ENCODE measurements around the gene GARIN5A.

GARIN5A gene

DNA sequence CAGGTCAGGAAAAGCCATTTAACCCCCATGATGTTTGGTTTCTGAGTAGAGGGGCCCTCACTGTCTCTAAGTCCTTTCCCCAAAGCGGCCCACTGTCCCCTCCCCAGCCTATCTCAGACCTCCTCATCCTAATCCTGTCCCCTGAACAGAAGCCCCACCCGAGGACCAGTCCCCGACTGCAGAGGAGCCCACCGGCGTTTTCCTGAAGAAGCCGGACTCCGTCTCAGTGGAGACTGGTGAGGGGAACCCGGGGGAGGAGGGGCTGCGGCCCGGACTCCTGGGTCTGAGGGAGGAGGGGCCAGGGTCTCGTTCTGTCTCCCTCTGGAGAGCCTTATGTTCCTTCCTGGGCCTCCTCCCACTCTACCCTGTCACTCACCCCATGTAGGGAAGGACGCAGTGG lies 41.0 kb downstream of the GARIN5A start:
- no peak for DNase-seq (ENCODE audit: low read depth in 1 of 2, low spot score in 1 of 2)

GRCh38 chr19:50435221-50435620 lies 41.4 kb downstream of the GARIN5A start:
- no peak for DNase-seq (ENCODE audit: low read depth in 1 of 2, low spot score in 1 of 2)

DNA sequence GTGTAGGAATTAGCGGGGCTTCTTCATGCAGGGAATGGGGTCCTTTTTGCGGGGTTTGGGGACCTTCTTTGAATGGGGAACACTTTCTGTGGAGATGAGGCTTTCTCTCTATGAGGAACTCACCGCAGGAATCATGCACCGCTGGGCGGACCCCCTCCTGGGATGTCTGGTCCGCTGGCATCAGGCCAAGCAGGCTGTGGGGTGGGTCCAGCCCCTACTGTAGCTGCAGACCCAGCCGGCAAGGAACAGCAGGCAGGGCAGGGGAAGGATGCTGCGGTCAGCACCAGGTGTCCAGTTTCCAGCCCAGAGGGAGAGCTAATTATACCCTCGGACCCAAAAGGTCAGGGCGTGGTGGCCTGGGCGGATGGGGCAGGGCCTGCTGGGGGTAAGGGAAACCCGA lies 42.1 kb downstream of the GARIN5A start:
- DNase-seq (ENCODE audit: low read depth in 1 of 2, low spot score in 1 of 2): no peak

GRCh38 chr19:50433201-50434180 lies 43.2 kb downstream of the GARIN5A start:
- no peak for DNase-seq (ENCODE audit: low read depth in 1 of 2, low spot score in 1 of 2)

DNA sequence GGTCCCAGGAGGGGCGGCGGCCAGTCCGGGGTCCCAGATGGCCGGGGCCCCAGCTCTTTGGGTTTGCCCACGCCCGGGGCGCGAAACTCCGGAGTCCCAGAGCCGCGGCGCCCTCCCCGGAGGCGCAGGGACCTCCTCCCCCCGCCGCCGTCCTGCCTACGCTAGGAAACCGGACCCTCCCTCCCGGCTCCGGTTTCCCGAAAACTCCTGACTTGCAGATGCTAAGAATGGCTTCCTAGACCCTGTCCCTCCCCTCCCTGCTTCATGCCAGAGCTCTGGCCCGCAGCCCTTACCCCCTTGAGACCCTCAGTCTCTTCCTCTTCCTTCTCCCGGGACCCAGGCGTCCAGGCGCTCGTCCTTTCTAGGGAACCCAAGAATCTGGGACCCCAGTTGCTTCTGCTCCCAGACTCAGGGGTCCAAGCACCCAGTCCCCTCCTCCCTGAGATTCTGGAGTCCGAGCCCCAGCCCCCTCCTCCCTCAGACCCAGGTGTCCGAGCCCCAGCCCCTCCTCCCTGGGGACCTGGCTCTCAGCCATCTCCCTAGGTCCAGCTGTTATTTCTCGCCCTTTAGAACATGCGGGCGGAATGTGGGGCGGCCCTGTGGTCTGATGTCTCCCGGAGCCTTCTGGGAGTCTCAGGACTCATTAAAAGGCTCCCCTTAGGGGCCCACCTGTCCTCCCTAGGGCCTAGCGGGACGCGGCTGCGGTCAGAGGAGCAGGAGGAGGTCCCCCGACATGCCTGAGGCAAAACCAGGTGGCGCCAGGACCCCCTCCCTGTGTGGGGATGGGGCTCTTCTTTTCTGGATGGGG lies 44.2 kb downstream of the GARIN5A start, which contains the start of gene MYBPC2:
MYBPC2 (plus strand) TSS at position 672 of the 808 bp plus-strand sequence; CDS start at position 734, 62 bp downstream.
- DNase-seq (ENCODE audit: low read depth in 1 of 2, low spot score in 1 of 2): no peak

- DNase-seq (ENCODE audit: low read depth in 1 of 2, low spot score in 1 of 2): peak; percentile 78 to 84
These were observed 45.1 kb downstream of the GARIN5A start for GRCh38 chr19:50431343-50432220.

DNA sequence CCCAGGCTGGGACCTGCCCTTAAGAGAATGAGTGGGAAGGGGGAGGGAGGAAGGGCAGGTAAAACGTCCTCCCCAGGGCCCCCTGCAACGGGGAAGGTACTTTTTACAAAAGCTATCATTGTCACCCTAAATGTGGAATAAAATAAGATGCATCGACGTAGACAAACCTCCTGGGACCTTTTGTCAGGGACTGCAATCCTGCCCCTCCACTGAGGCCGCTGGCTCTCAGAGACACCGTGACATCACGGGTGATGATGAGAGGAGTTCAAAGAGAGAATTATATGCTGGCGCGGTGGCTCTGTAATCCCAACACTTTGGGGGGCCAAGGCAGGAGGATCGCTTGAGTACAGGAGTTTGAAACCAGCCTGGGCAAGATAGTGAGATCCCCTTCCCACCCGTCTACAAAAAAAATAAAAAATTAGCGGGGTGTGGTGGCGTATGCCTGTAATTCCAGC lies 45.7 kb downstream of the GARIN5A start:
- DNase-seq (ENCODE audit: low read depth in 1 of 2, low spot score in 1 of 2): no peak

DNA sequence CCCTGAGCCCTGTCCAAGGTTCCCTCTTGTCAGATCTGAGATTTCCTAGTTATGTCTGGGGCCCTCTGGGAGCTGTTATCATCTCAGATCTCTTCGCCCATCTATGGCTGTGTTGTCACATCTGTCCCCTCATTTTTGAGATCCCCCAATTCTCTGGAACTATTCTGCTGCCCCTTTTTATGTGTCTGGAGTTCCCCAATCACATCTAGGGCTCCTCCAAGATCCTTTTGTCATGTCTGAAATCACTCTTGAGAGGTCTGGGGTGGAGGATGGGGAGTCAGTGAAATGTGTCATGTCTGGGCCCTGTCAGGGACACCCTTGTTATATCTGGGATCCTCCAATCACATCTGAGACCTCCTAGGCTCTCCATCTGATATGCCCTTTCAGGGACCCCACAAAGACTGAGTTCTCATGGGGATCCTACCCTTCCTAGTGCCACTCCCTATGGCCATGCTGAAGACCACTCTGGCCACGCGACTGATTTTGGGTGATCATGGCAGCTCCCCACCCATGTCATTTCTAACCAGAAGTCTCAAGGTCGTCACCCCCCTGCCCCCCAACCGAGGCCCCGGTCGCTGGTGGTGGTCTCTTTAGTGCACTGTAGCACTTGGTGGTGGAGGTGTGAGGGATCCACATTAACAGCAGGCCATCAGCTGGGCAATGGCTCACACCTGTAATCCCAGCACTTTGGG lies 47.7 kb downstream of the GARIN5A start:
- DNase-seq (ENCODE audit: low read depth in 1 of 2, low spot score in 1 of 2): no peak

DNA sequence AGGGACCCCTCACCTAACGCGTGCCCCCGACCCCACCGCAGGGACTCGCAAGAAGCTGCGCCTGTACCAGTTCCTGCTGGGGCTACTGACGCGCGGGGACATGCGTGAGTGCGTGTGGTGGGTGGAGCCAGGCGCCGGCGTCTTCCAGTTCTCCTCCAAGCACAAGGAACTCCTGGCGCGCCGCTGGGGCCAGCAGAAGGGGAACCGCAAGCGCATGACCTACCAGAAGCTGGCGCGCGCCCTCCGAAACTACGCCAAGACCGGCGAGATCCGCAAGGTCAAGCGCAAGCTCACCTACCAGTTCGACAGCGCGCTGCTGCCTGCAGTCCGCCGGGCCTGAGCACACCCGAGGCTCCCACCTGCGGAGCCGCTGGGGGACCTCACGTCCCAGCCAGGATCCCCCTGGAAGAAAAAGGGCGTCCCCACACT lies 48.6 kb downstream of the GARIN5A start:
- DNase-seq (ENCODE audit: low read depth in 1 of 2, low spot score in 1 of 2): no peak

DNA sequence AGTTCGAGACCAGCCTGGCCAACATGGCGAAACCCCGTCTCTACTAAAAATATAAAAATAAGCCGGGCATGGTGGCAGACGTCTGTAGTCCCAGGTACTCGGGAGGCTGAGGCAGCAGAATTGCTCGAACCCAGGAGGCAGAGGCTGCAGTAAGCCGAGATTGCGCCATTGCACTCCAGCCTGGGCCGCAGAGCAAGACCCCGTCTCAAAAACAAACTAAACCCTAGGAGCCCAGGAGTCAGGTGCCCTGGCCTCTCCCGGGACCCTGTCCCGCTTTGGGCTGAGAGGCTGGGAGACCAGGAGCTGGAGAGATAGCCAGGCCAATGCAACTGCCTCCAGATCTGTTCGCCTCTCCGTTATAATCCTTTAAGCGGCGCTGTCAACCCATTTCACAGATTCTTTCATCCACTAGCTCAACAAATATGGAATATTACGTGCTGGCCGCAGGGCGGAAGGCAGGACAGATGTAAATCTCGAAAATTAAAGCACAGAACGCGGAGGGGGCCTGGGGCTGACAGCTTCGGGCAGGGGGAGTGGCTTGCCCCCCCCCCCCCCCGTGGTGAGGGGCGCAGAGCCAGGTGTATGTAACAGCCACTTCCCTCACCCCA lies 49.2 kb downstream of the GARIN5A start:
- no peak for DNase-seq (ENCODE audit: low read depth in 1 of 2, low spot score in 1 of 2)

- DNase-seq (ENCODE audit: low read depth in 1 of 2, low spot score in 1 of 2): no peak
These were observed 51.1 kb downstream of the GARIN5A start for GRCh38 chr19:50425581-50425980.

GRCh38 chr19:50423279-50424113 lies 53.2 kb downstream of the GARIN5A start:
- no peak for DNase-seq (ENCODE audit: low read depth in 1 of 2, low spot score in 1 of 2)

DNA sequence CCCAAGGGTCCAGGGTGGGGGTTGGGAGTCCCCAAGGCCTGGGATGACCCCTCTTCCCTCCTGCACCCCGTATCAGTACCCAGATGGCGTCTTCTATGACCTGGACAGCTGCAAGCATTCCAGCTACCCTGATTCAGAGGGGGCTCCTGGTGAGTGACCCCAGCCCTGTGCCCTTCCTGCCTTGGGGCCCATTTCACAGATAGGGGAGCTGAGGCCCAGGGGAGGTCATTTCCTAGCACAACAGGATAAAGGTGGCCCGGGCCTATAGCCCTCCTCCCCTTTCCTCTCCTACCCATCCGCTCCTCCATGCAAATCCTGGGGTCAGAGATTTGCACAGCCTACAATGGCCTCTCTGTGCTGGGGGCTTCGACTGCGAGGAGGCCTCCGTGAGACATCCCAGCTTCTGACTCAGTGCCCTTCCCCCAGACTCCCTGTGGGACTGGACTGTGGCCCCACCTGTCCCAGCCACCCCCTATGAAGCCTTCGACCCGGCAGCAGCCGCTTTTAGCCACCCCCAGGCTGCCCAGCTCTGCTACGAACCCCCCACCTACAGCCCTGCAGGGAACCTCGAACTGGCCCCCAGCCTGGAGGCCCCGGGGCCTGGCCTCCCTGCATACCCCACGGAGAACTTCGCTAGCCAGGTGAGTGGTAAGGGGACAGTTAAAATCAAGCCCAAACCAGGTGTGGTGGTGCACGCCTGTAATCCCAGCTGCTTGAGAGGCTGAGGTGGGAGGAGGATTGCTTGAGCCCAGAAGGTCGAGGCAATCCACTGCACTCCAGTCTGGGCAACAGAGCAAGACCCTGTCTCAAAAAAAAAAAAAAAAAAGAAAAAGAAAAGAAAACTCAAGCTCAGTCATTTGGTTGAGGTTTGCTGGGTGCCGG lies 54.0 kb downstream of the GARIN5A start:
- DNase-seq (ENCODE audit: low read depth in 1 of 2, low spot score in 1 of 2): no peak

GRCh38 chr19:50420808-50421207 lies 55.8 kb downstream of the GARIN5A start:
- DNase-seq (ENCODE audit: low read depth in 1 of 2, low spot score in 1 of 2): no peak

- no peak for DNase-seq (ENCODE audit: low read depth in 1 of 2, low spot score in 1 of 2)
These were observed 56.5 kb downstream of the GARIN5A start for GRCh38 chr19:50420127-50420526.

DNA sequence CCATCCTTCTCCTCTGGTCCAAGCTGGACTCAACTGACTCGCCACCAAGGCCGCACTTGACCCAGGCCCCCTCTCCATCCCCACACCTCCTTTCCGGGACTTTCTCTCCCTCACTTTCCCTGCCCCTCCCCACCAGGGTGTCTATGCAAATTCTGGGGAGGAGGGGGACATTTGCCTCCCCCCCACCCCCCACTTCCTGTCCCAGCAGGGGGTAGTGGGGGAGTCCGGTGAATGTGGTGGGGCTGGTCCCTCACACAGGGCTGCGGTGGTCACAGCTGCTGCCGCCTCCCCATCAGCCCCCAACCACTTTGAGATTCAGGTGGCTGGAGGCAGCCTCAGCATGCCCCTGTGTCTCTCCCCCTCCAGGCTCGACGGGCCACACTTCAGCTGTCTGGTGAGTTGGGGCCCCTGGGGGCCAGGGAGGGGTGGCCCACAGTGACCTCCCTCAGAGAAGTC lies 57.0 kb downstream of the GARIN5A start:
- DNase-seq (ENCODE audit: low read depth in 1 of 2, low spot score in 1 of 2): no peak

GRCh38 chr19:50419022-50419579 lies 57.5 kb downstream of the GARIN5A start:
- DNase-seq (ENCODE audit: low read depth in 1 of 2, low spot score in 1 of 2): no peak

Data from stimulated activated CD4-positive, alpha-beta T cell treated with anti-CD3 and anti-CD28 coated beads, Interleukin-15, amount 100 ng/mL, for 1 hour (primary cell).